ENCODE measurements around the gene C16orf89. TPM values are rescaled to one million over a fixed set of nuclear protein-coding genes. Genes with fewer than 3 reads are reported as not detected.
A peak's percentile ranks its signal among the peaks of the same experiment; 100 is the strongest.

The C16orf89 gene
- polyA plus RNA-seq, 2 donors: 0.26 to 0.88 TPM

DNA sequence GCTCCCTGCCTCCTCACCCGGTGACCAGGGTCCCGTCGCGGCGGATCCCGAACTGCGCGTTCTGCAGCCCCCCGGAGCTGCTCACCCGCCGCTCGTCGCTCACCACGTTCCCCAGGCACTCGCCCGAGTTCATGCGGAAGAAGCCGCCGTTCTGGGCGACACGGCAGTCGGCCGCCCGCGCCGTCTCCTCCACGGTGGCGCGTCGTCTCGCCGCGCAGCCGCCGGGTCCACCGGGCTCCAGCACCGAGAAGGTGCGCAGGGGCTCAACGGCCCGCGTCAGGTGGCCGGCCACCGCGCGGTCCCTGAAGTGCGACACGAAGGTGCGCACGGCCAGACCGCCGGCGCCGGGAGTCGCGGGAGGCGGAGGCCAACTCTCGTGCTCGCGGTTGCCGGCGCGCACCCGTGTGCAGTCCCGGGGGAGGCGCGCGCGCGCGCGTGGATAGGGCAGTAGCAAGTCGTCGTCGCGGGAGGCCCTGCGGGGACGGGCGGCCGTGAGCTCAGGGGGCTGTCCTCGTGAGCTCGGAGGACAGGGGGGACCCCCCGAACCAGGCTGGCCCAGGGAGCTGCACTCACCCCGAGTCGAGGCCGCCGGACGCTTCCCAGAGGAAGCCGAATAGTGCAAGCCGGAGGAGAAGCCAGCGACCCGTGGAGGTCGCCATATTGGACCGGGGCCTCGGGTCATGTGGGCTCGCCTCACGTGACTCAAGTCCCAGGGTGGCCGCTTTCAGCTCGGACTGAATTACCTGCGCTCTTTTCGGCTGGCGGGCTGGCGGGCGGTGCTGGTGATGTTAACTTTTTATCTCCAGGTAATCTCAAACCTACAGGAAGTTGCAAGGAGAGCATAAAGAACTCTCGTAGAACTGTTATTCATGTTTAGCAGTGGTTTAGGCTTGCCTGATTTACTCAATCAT lies 32.2 kb downstream of the C16orf89 start, which contains the start of gene NAGPA:
NAGPA (minus strand) TSS at position 680 of the 911 bp plus-strand sequence; CDS start at position 659, 21 bp downstream.
- peaks cover 0 to 3% of the 10 kb centered on the region in 2 donors for H3K4me1 ChIP-seq (ENCODE audit: control insufficient read depth in 2 of 2, insufficient read depth in 2 of 2, low read length in 1 of 2)
- H3K36me3 ChIP-seq (ENCODE audit: control insufficient read depth in 2 of 2, insufficient read depth in 2 of 2, low read length in 1 of 2): peaks cover 0 to 10% of the 10 kb centered on the region in 2 donors

GRCh38 chr16:5032748-5033167 lies 33.0 kb downstream of the C16orf89 start:
- H3K27me3 ChIP-seq (ENCODE audit: control insufficient read depth in 1 of 2, insufficient read depth in 2 of 2, low read length in 2 of 2): no peaks in the 10 kb centered on the region
- peaks cover 0 to 14% of the 10 kb centered on the region in 2 donors for H3K36me3 ChIP-seq (ENCODE audit: control insufficient read depth in 2 of 2, insufficient read depth in 2 of 2, low read length in 1 of 2)
- no peaks in the 10 kb centered on the region for H3K9me3 ChIP-seq (ENCODE audit: control insufficient read depth in 2 of 2, insufficient read depth in 1 of 2, low read depth in 1 of 2, low read length in 1 of 2)
- peak overlapping the region in 1 of 2 donors; percentile 51 for H3K27ac ChIP-seq (ENCODE audit: low read depth in 2 of 2, low read length in 1 of 2)
- H3K4me1 ChIP-seq (ENCODE audit: control insufficient read depth in 2 of 2, insufficient read depth in 2 of 2, low read length in 1 of 2): peaks cover 0 to 3% of the 10 kb centered on the region in 2 donors
- peak overlapping the region; percentile 70 to 93 for H3K4me3 ChIP-seq (ENCODE audit: low read depth in 1 of 2, low read length in 2 of 2)
- 29 to 33% methylated on average over 12 of the region's 12 CpGs for WGBS, 2 donors

More for the DNA sequence above, 32.2 kb downstream of the C16orf89 start, which contains the start of gene NAGPA:
- H3K4me3 ChIP-seq (ENCODE audit: low read depth in 1 of 2, low read length in 2 of 2): peak within 1 kb of the TSS; percentile 70 to 93
- peak within 1 kb of the TSS; percentile 57 to 78 for H3K27ac ChIP-seq (ENCODE audit: low read depth in 2 of 2, low read length in 1 of 2)
- whole genome bisulfite sequencing, 2 donors: 0 to 1% methylated on average over 87 to 104 of the region's 104 CpGs
- H3K9me3 ChIP-seq (ENCODE audit: control insufficient read depth in 2 of 2, insufficient read depth in 1 of 2, low read depth in 1 of 2, low read length in 1 of 2): no peaks in the 10 kb centered on the region
- H3K27me3 ChIP-seq (ENCODE audit: control insufficient read depth in 1 of 2, insufficient read depth in 2 of 2, low read length in 2 of 2): no peaks in the 10 kb centered on the region

DNA sequence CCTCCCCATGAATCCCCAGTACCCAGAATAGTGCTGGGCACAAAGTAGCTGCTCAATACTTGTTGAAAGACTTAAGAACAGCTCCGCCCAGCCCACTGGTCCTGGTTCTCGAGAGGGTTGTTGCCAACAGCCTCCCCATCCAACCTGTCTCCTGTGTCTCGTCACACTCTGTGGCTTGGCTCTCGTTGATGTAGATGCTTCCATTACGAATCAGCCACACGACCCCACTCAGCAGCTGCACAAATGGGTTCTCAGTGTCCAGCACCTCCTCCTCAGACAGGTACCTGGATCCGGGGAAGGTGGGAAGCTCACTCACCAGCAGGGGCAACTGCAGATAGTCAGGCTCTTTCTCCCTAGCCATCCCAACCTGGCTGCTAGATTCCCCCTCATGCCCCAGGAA lies 34.2 kb downstream of the C16orf89 start:
- Histone ChIP-seq H3K36me3 (ENCODE audit: control insufficient read depth in 2 of 2, insufficient read depth in 2 of 2, low read length in 1 of 2) (peaks cover 0 to 21% of the 10 kb centered on the region in 2 donors), H3K9me3 (ENCODE audit: control insufficient read depth in 2 of 2, insufficient read depth in 1 of 2, low read depth in 1 of 2, low read length in 1 of 2) (no peaks in the 10 kb centered on the region), H3K4me1 (ENCODE audit: control insufficient read depth in 2 of 2, insufficient read depth in 2 of 2, low read length in 1 of 2) (peaks cover 0 to 3% of the 10 kb centered on the region in 2 donors), H3K27ac (ENCODE audit: low read depth in 2 of 2, low read length in 1 of 2) (no peak overlapping the region), H3K27me3 (ENCODE audit: control insufficient read depth in 1 of 2, insufficient read depth in 2 of 2, low read length in 2 of 2) (no peaks in the 10 kb centered on the region), H3K4me3 (ENCODE audit: low read depth in 1 of 2, low read length in 2 of 2) (no peak overlapping the region)
- 75 to 83% methylated on average over 7 of the region's 7 CpGs for WGBS, 2 donors

- WGBS, 2 donors: 90 to 94% methylated on average over 12 of the region's 12 CpGs
- H3K36me3 ChIP-seq (ENCODE audit: control insufficient read depth in 2 of 2, insufficient read depth in 2 of 2, low read length in 1 of 2): peaks cover 0 to 21% of the 10 kb centered on the region in 2 donors
- H3K4me1 ChIP-seq (ENCODE audit: control insufficient read depth in 2 of 2, insufficient read depth in 2 of 2, low read length in 1 of 2): peaks cover 0 to 3% of the 10 kb centered on the region in 2 donors
- no peak overlapping the region for H3K4me3 ChIP-seq (ENCODE audit: low read depth in 1 of 2, low read length in 2 of 2)
- no peaks in the 10 kb centered on the region for H3K9me3 ChIP-seq (ENCODE audit: control insufficient read depth in 2 of 2, insufficient read depth in 1 of 2, low read depth in 1 of 2, low read length in 1 of 2)
- no peaks in the 10 kb centered on the region for H3K27me3 ChIP-seq (ENCODE audit: control insufficient read depth in 1 of 2, insufficient read depth in 2 of 2, low read length in 2 of 2)
- no peak overlapping the region for H3K27ac ChIP-seq (ENCODE audit: low read depth in 2 of 2, low read length in 1 of 2)
These were observed 35.4 kb downstream of the C16orf89 start for GRCh38 chr16:5030251-5030870.

DNA sequence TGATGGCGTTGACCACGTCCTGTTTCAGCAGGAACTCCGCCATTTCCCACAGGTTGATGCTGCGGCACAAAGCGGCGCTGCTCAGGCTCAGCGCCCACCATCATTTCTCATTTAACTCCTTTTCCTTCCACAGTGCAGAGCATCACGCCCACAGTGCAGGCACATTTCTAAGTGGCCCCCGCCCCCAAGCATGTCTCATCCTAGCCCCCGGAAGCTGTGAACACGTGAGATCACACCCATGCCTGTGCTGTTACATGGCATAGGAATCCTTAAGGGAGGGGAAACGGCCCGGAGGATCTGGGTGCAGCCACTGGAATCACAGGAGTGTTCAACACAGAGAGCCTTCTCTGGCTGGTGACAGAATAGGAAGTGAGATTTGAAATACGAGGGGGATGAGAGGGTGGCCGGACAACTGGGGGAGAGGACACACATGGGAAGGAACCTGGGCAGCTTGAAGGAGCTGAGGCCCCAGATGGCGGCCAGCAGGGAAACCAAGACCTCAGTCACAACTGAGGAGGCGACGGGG lies 36.7 kb downstream of the C16orf89 start:
- Histone ChIP-seq H3K27me3 (ENCODE audit: control insufficient read depth in 1 of 2, insufficient read depth in 2 of 2, low read length in 2 of 2) (no peaks in the 10 kb centered on the region), H3K27ac (ENCODE audit: low read depth in 2 of 2, low read length in 1 of 2) (no peak overlapping the region), H3K36me3 (ENCODE audit: control insufficient read depth in 2 of 2, insufficient read depth in 2 of 2, low read length in 1 of 2) (peaks cover 0 to 21% of the 10 kb centered on the region in 2 donors), H3K4me3 (ENCODE audit: low read depth in 1 of 2, low read length in 2 of 2) (no peak overlapping the region), H3K9me3 (ENCODE audit: control insufficient read depth in 2 of 2, insufficient read depth in 1 of 2, low read depth in 1 of 2, low read length in 1 of 2) (no peaks in the 10 kb centered on the region), H3K4me1 (ENCODE audit: control insufficient read depth in 2 of 2, insufficient read depth in 2 of 2, low read length in 1 of 2) (peaks cover 0 to 2% of the 10 kb centered on the region in 2 donors)
- 87 to 89% methylated on average over 18 of the region's 18 CpGs for WGBS, 2 donors

GRCh38 chr16:5027575-5028235 lies 38.1 kb downstream of the C16orf89 start:
- H3K27ac ChIP-seq (ENCODE audit: low read depth in 2 of 2, low read length in 1 of 2): no peak overlapping the region
- no peaks in the 10 kb centered on the region for H3K9me3 ChIP-seq (ENCODE audit: control insufficient read depth in 2 of 2, insufficient read depth in 1 of 2, low read depth in 1 of 2, low read length in 1 of 2)
- no peaks in the 10 kb centered on the region for H3K27me3 ChIP-seq (ENCODE audit: control insufficient read depth in 1 of 2, insufficient read depth in 2 of 2, low read length in 2 of 2)
- peaks cover 0 to 2% of the 10 kb centered on the region in 2 donors for H3K4me1 ChIP-seq (ENCODE audit: control insufficient read depth in 2 of 2, insufficient read depth in 2 of 2, low read length in 1 of 2)
- peaks cover 0 to 21% of the 10 kb centered on the region in 2 donors for H3K36me3 ChIP-seq (ENCODE audit: control insufficient read depth in 2 of 2, insufficient read depth in 2 of 2, low read length in 1 of 2)
- no peak overlapping the region for H3K4me3 ChIP-seq (ENCODE audit: low read depth in 1 of 2, low read length in 2 of 2)
- 93% methylated on average over 32 of the region's 32 CpGs for WGBS, 2 donors

- WGBS, 2 donors: 88 to 93% methylated on average over 6 to 7 of the region's 7 CpGs
- Histone ChIP-seq H3K4me3 (ENCODE audit: low read depth in 1 of 2, low read length in 2 of 2) (no peak overlapping the region), H3K9me3 (ENCODE audit: control insufficient read depth in 2 of 2, insufficient read depth in 1 of 2, low read depth in 1 of 2, low read length in 1 of 2) (no peaks in the 10 kb centered on the region), H3K36me3 (ENCODE audit: control insufficient read depth in 2 of 2, insufficient read depth in 2 of 2, low read length in 1 of 2) (peaks cover 0 to 21% of the 10 kb centered on the region in 2 donors), H3K27ac (ENCODE audit: low read depth in 2 of 2, low read length in 1 of 2) (no peak overlapping the region), H3K27me3 (ENCODE audit: control insufficient read depth in 1 of 2, insufficient read depth in 2 of 2, low read length in 2 of 2) (no peaks in the 10 kb centered on the region), H3K4me1 (ENCODE audit: control insufficient read depth in 2 of 2, insufficient read depth in 2 of 2, low read length in 1 of 2) (peaks cover 0 to 2% of the 10 kb centered on the region in 2 donors)
These were observed 38.7 kb downstream of the C16orf89 start for GRCh38 chr16:5027086-5027485.

- Histone ChIP-seq H3K4me3 (ENCODE audit: low read depth in 1 of 2, low read length in 2 of 2) (no peak overlapping the region), H3K4me1 (ENCODE audit: control insufficient read depth in 2 of 2, insufficient read depth in 2 of 2, low read length in 1 of 2) (peaks cover 0 to 2% of the 10 kb centered on the region in 2 donors), H3K9me3 (ENCODE audit: control insufficient read depth in 2 of 2, insufficient read depth in 1 of 2, low read depth in 1 of 2, low read length in 1 of 2) (no peaks in the 10 kb centered on the region), H3K36me3 (ENCODE audit: control insufficient read depth in 2 of 2, insufficient read depth in 2 of 2, low read length in 1 of 2) (peaks cover 0 to 19% of the 10 kb centered on the region in 2 donors), H3K27ac (ENCODE audit: low read depth in 2 of 2, low read length in 1 of 2) (no peak overlapping the region), H3K27me3 (ENCODE audit: control insufficient read depth in 1 of 2, insufficient read depth in 2 of 2, low read length in 2 of 2) (no peaks in the 10 kb centered on the region)
- 91 to 92% methylated on average over 8 of the region's 8 CpGs for WGBS, 2 donors
These were observed 39.1 kb downstream of the C16orf89 start for GRCh38 chr16:5026664-5027063.

GRCh38 chr16:5025171-5025632 lies 40.6 kb downstream of the C16orf89 start:
- 48 to 57% methylated on average over 17 of the region's 17 CpGs for WGBS, 2 donors

More at GRCh38 chr16:5025171-5025632, 40.6 kb downstream of the C16orf89 start:
- Histone ChIP-seq H3K4me3 (ENCODE audit: low read depth in 1 of 2, low read length in 2 of 2) (no peak overlapping the region), H3K27ac (ENCODE audit: low read depth in 2 of 2, low read length in 1 of 2) (no peak overlapping the region), H3K9me3 (ENCODE audit: control insufficient read depth in 2 of 2, insufficient read depth in 1 of 2, low read depth in 1 of 2, low read length in 1 of 2) (no peaks in the 10 kb centered on the region), H3K36me3 (ENCODE audit: control insufficient read depth in 2 of 2, insufficient read depth in 2 of 2, low read length in 1 of 2) (peaks cover 0 to 14% of the 10 kb centered on the region in 2 donors), H3K4me1 (ENCODE audit: control insufficient read depth in 2 of 2, insufficient read depth in 2 of 2, low read length in 1 of 2) (peaks cover 0 to 2% of the 10 kb centered on the region in 2 donors), H3K27me3 (ENCODE audit: control insufficient read depth in 1 of 2, insufficient read depth in 2 of 2, low read length in 2 of 2) (no peaks in the 10 kb centered on the region)

Measured in esophagus (tissue), 2 donors.